ENCODE data around the gene LTBR. TPM values are rescaled to one million over a fixed set of nuclear protein-coding genes. Genes with fewer than 3 reads are reported as not detected.

The LTBR gene
- total RNA-seq, 2 donors from 2014 or later: 63.6 to 72.1 TPM

- Histone ChIP-seq H3K27ac (peak overlapping the region; percentile 85 to 89), H3K36me3 (no peaks in the 10 kb centered on the region), H3K9me3 (no peaks in the 10 kb centered on the region), H3K4me3 (peak overlapping the region; percentile 60 to 66), H3K27me3 (no peaks in the 10 kb centered on the region), H3K4me1 (peaks cover 0 to 23% of the 10 kb centered on the region in 2 donors)
- no peak for TF ChIP-seq CTCF (IDR thresholded peaks at IDR 0.05)
- DNase-seq (ENCODE audit: low spot score): peak; percentile 80
These were observed 20.5 kb upstream of the LTBR start for GRCh38 chr12:6363330-6364043.

GRCh38 chr12:6364044-6364374, 20.0 kb upstream of the LTBR start:
- Histone ChIP-seq H3K27ac (peak overlapping the region; percentile 85 to 89), H3K4me3 (peak overlapping the region; percentile 60 to 66), H3K4me1 (peaks cover 0 to 23% of the 10 kb centered on the region in 2 donors), H3K9me3 (no peaks in the 10 kb centered on the region), H3K36me3 (no peaks in the 10 kb centered on the region), H3K27me3 (no peaks in the 10 kb centered on the region)
- no peak for TF ChIP-seq CTCF (IDR thresholded peaks at IDR 0.05)
- DNase-seq (ENCODE audit: low spot score): no peak

GRCh38 chr12:6367065-6367968, 16.6 kb upstream of the LTBR start:
- H3K27ac ChIP-seq: no peak overlapping the region
- peaks cover 0 to 22% of the 10 kb centered on the region in 2 donors for H3K4me1 ChIP-seq
- H3K36me3 ChIP-seq: no peaks in the 10 kb centered on the region
- peak in 1 of 2 donors; percentile 27 for TF ChIP-seq CTCF (IDR thresholded peaks at IDR 0.05)
- H3K9me3 ChIP-seq: no peaks in the 10 kb centered on the region
- no peaks in the 10 kb centered on the region for H3K27me3 ChIP-seq
- DNase-seq (ENCODE audit: low spot score): no peak
- H3K4me3 ChIP-seq: no peak overlapping the region

- H3K4me1 ChIP-seq: peaks cover 0 to 19% of the 10 kb centered on the region in 2 donors
- no peaks in the 10 kb centered on the region for H3K36me3 ChIP-seq
- no peak overlapping the region for H3K27ac ChIP-seq
- TF ChIP-seq CTCF (IDR thresholded peaks at IDR 0.05): no peak
- DNase-seq (ENCODE audit: low spot score): no peak
- no peaks in the 10 kb centered on the region for H3K27me3 ChIP-seq
- no peaks in the 10 kb centered on the region for H3K9me3 ChIP-seq
- H3K4me3 ChIP-seq: no peak overlapping the region
These were observed 15.7 kb upstream of the LTBR start for GRCh38 chr12:6367969-6368892.

- TF ChIP-seq CTCF (IDR thresholded peaks at IDR 0.05): no peak
- no peaks in the 10 kb centered on the region for H3K9me3 ChIP-seq
- H3K4me3 ChIP-seq: no peak overlapping the region
- H3K27ac ChIP-seq: no peak overlapping the region
- H3K4me1 ChIP-seq: peaks cover 0 to 11% of the 10 kb centered on the region in 2 donors
- no peaks in the 10 kb centered on the region for H3K36me3 ChIP-seq
- no peak for DNase-seq (ENCODE audit: low spot score)
- no peaks in the 10 kb centered on the region for H3K27me3 ChIP-seq
These were observed 14.9 kb upstream of the LTBR start for GRCh38 chr12:6368906-6369525.

Data from right atrium auricular region (tissue), 2 donors.